ENCODE results near the gene G6PC2. TPM values are rescaled to one million over a fixed set of nuclear protein-coding genes. Genes with fewer than 3 reads are reported as not detected.

Gene G6PC2
- total RNA-seq, 1 donor from 2014 or later = not detected

GRCh38 chr2:168884975-168885374, 16.1 kb upstream of the G6PC2 start:
- H3K27me3 Mint-ChIP-seq = no peaks in the 10 kb centered on the region
- peaks cover 3% of the 10 kb centered on the region for H3K4me1 Mint-ChIP-seq
- DNase-seq (no peak), ATAC-seq (ENCODE audit: low read depth) (no peak)
- no peak for TF ChIP-seq CTCF (IDR thresholded peaks at IDR 0.05)
- ChIA-PET CTCF (no interaction called here), POLR2A (no interaction called here)
- no peak overlapping the region for H3K4me3 Mint-ChIP-seq
- no peaks in the 10 kb centered on the region for H3K36me3 Mint-ChIP-seq (ENCODE audit: low read depth)
- intact Hi-C loops (cut with micrococcal nuclease) = no loop called here
- no peak overlapping the region for H3K27ac Mint-ChIP-seq
- no peaks in the 10 kb centered on the region for H3K9me3 Mint-ChIP-seq

DNA sequence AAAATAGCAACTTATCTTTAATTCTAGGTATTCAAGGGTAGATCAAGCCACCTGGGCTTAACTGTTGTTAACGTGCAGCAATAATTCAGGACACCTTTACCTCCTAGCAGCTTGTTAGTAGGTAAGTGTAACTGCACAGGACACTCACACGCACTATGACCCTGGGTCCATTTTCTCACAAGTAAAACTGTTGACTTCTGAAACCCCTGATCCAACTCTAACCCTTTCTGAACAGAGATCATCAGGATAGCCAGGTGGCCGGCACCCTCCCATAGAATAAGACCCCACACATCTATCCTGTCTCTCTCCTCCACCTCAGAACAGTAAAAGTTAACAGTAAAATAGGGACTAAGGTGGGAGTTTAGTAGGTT, 11.5 kb upstream of the G6PC2 start:
- Mint-ChIP-seq H3K27me3 (peaks cover 5% of the 10 kb centered on the region), H3K4me1 (peaks cover 11% of the 10 kb centered on the region), H3K4me3 (peak overlapping the region; percentile 91), H3K9me3 (no peaks in the 10 kb centered on the region), H3K27ac (no peak overlapping the region), H3K36me3 (ENCODE audit: low read depth) (peaks cover 3% of the 10 kb centered on the region)
- intact Hi-C loops (cut with micrococcal nuclease) = loop anchor here (5.0 to 10.0 kb wide), 2 partner anchors 175 to 432 kb away; partner anchors contain the start of gene CERS6
- ChIA-PET CTCF (no interaction called here), POLR2A (no interaction called here)
- ATAC-seq (ENCODE audit: low read depth) (no peak), DNase-seq (no peak)
- no peak for TF ChIP-seq CTCF (IDR thresholded peaks at IDR 0.05)

DNA sequence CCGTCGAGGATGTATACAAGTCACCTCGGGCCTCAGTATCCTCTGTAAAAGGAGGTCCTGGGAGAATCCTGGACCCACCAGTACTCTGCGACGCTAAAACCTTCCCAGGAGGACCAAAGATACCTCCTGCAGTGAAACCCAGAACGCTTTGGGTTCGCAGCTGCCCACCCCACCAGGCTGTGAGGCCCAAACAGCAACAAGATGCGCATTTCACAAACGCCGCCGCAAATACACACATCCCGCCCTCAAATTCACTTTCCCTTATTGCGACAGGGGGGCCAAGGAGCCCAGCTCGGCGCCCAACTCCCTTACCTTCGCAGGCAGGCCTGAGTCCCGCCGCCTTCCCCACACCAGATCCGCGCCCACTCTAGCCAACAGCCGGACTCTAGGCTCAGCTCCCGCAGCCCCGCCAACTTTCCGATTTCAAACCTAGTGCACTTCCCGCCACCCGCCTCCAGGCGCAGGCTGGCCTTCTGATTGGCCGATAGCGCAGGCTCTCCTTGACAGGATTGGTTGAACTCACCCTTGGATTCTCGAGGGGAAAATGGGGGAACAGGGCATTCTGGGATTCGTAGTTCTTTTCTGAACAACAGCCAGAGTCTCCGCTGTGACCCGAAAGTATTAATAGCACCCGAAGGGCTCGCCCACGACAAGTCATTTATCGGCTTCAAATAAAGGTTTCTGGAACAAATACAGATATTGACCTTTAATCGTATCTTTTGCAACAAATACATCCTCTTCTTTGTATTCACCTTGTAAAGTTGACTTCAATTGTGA, 10.9 kb upstream of the G6PC2 start, which contains the start of gene SPC25:
Gene SPC25 (minus strand): TSS at position 425 of the 777 bp plus-strand sequence. CDS start 911 bp downstream, outside the sequence.
- DNase-seq (peak; percentile 73), ATAC-seq (ENCODE audit: low read depth) (peak; percentile 100)
- H3K4me1 Mint-ChIP-seq = peaks cover 11% of the 10 kb centered on the region
- intact Hi-C loops (cut with micrococcal nuclease) = loop anchor here (5.0 to 10.0 kb wide), 2 partner anchors 175 to 433 kb away; partner anchors contain the start of gene CERS6
- no peak for TF ChIP-seq CTCF (IDR thresholded peaks at IDR 0.05)
- H3K27ac Mint-ChIP-seq = no peak within 1 kb of the TSS
- H3K27me3 Mint-ChIP-seq = peaks cover 5% of the 10 kb centered on the region
- no peaks in the 10 kb centered on the region for H3K9me3 Mint-ChIP-seq
- peaks cover 3% of the 10 kb centered on the region for H3K36me3 Mint-ChIP-seq (ENCODE audit: low read depth)
- CTCF ChIA-PET = no interaction called here
- peak within 1 kb of the TSS; percentile 91 for H3K4me3 Mint-ChIP-seq
- POLR2A ChIA-PET = no interaction called here

DNA sequence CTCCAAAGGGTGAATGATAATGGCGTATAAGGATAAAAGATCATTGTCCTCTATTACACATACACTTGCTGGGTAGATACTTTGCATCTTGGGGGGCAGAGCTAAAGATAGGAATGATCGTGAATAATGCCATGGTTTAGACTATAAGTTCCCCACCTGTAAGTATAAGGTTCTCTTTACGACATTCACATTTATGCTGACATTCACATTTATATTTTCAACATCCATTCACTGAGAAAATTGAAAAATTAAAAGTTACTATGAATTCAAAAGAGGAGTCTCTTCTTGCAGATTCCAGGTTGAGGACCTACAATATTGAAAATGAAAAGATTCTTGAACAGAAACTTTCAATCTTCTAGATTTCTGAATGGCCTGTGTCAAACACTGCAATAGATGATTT, 8.8 kb upstream of the G6PC2 start:
- H3K9me3 Mint-ChIP-seq = no peaks in the 10 kb centered on the region
- ChIA-PET POLR2A (no interaction called here), CTCF (no interaction called here)
- no peak for TF ChIP-seq CTCF (IDR thresholded peaks at IDR 0.05)
- ATAC-seq (ENCODE audit: low read depth) (no peak), DNase-seq (no peak)
- intact Hi-C loops (cut with micrococcal nuclease) = loop anchor here (5.0 to 10.0 kb wide), 2 partner anchors 178 to 435 kb away; partner anchors contain the start of gene CERS6
- H3K4me1 Mint-ChIP-seq = peaks cover 11% of the 10 kb centered on the region
- H3K27me3 Mint-ChIP-seq = peaks cover 5% of the 10 kb centered on the region
- no peak overlapping the region for H3K4me3 Mint-ChIP-seq
- peaks cover 3% of the 10 kb centered on the region for H3K36me3 Mint-ChIP-seq (ENCODE audit: low read depth)
- no peak overlapping the region for H3K27ac Mint-ChIP-seq

GRCh38 chr2:168894101-168894500, 7.0 kb upstream of the G6PC2 start:
- TF ChIP-seq CTCF (IDR thresholded peaks at IDR 0.05) = no peak
- no peak for DNase-seq
- ChIA-PET POLR2A (no interaction called here), CTCF (no interaction called here)
- ATAC-seq (ENCODE audit: low read depth) = no peak
- Mint-ChIP-seq H3K4me3 (no peak overlapping the region), H3K36me3 (ENCODE audit: low read depth) (peaks cover 3% of the 10 kb centered on the region), H3K27ac (no peak overlapping the region), H3K9me3 (no peaks in the 10 kb centered on the region), H3K27me3 (peaks cover 5% of the 10 kb centered on the region), H3K4me1 (peaks cover 11% of the 10 kb centered on the region)
- intact Hi-C loops (cut with micrococcal nuclease) = loop anchor here (5.0 to 10.0 kb wide), 2 partner anchors 179 to 437 kb away; partner anchors contain the start of gene CERS6
